Body of pancreas (tissue), 4 donors: ENCODE data around the gene MPND.

Source experiments
- POLR2A ChIP-seq, 3 donors: fragments of 450-650 bp; IDR thresholded peaks; one replicate each; pipeline ENCODE4 v1.6.1; 2016; ENCODE audit warnings: antibody characterized with exemption in 3 of 3, mild to moderate bottlenecking in 2 of 3
- TF ChIP-seq, protein P1 (sequence below), 7 experiments: fragments of 450-650 bp in 4 of 7; fragments of 200-600 bp in 3 of 7; sonication (generic) in 3 of 7; IDR thresholded peaks; one replicate each; pipeline ENCODE4 v1.5.1; 2016 to 2019; ENCODE audit warnings: antibody characterized with exemption in 7 of 7

DNA sequence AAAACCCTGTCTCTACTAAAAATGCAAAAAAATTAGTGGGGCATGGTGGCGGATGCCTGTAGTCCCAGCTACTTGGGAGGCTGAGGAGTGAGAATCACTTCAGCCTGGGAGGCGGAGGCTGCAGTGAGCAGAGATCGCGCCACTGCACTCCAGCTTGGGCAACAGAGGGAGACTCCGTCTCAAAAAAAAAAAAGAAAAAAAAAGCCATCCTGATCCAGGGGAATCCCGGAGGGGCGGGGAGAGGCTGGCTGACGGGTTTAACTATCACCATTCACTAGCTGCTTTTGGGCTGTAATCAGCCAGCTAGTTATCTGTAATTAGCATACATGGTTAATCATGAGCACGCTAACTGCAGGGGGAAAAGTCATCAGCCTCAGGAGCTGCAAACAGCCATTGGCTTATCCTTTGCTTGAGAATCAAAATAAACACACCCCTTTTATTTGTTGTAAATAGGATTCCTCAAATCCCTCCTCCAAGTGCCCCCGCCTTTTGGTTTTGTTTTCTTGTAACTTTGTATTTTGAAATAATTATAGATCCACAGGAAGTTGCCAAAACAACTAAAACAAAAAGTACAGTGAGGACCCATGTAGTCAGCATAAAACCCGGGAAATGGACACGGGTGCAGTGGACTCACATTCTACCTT, 29.4 kb upstream of the MPND start:
- TF ChIP-seq, protein P1, sequence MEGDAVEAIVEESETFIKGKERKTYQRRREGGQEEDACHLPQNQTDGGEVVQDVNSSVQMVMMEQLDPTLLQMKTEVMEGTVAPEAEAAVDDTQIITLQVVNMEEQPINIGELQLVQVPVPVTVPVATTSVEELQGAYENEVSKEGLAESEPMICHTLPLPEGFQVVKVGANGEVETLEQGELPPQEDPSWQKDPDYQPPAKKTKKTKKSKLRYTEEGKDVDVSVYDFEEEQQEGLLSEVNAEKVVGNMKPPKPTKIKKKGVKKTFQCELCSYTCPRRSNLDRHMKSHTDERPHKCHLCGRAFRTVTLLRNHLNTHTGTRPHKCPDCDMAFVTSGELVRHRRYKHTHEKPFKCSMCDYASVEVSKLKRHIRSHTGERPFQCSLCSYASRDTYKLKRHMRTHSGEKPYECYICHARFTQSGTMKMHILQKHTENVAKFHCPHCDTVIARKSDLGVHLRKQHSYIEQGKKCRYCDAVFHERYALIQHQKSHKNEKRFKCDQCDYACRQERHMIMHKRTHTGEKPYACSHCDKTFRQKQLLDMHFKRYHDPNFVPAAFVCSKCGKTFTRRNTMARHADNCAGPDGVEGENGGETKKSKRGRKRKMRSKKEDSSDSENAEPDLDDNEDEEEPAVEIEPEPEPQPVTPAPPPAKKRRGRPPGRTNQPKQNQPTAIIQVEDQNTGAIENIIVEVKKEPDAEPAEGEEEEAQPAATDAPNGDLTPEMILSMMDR (IDR thresholded peaks at IDR 0.05) = no peak
- TF ChIP-seq POLR2A (IDR thresholded peaks at IDR 0.05) = no peak
